ENCODE data around the gene ST6GAL1. TPM values are rescaled to one million over a fixed set of nuclear protein-coding genes. Genes with fewer than 3 reads are reported as not detected.
"Not testable (repeated sequence)": the region's sequence is repeated elsewhere in the genome, so short reads cannot be mapped to it uniquely, and the experiment has no call there.

ST6GAL1 gene
- total RNA-seq, 4 donors from 2014 or later = 18.0 to 32.2 (median 20.9) TPM

- no peak for ATAC-seq
- H3K36me3 ChIP-seq = no peaks in the 10 kb centered on the region
- no peaks in the 10 kb centered on the region for H3K27me3 ChIP-seq
- H3K4me3 ChIP-seq = no peak overlapping the region
- H3K4me1 ChIP-seq = no peaks in the 10 kb centered on the region
- TF ChIP-seq POLR2AphosphoS5 (IDR thresholded peaks at IDR 0.05) (no peak), EP300 (IDR thresholded peaks at IDR 0.05) (no peak), CTCF (IDR thresholded peaks at IDR 0.05) (no peak), POLR2A (IDR thresholded peaks at IDR 0.05) (no peak)
- WGBS, 2 donors (ENCODE audit: low coverage in 1 of 2) = 76 to 85% methylated on average over 2 of the region's 2 CpGs
- H3K9me3 ChIP-seq = no peaks in the 10 kb centered on the region
- no peak overlapping the region for H3K27ac ChIP-seq
These were observed 76.7 kb downstream of the ST6GAL1 start for GRCh38 chr3:187006864-187007630.

GRCh38 chr3:187010382-187010781 is 80.1 kb downstream of the ST6GAL1 start:
- ATAC-seq, H3K27ac ChIP-seq, H3K27me3 ChIP-seq, H3K4me3 ChIP-seq, H3K36me3 ChIP-seq, H3K9me3 ChIP-seq: not testable (repeated sequence)
- H3K4me1 ChIP-seq = peaks cover 0 to 14% (median 3%) of the 10 kb centered on the region in 3 donors
- 20 to 41% methylated on average over 1 to 3 of the region's 3 CpGs for WGBS, 2 donors (ENCODE audit: low coverage in 1 of 2)

DNA sequence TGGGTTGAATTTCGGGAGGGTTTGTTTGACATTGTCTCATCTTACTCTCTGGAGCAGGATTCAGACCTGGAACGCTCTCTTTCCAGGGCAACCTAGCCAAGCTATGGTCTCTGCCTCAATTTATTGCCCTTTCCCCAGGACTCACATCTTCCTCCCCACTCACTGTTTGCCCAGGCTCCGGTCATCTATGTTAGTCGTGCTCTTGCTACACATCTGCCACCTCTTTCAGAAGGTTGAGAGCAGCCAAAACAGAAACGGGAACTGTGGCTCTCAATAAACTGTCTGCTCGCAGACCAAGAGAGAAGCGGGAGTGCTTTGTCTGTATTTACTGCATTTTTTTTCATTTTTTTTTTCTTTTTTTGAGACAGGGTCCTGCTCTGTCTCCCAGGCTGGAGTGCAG is 81.6 kb downstream of the ST6GAL1 start:
- no peaks in the 10 kb centered on the region for H3K36me3 ChIP-seq
- H3K27me3 ChIP-seq = no peaks in the 10 kb centered on the region
- peak overlapping the region in 2 of 4 donors; percentile 38 to 44 for H3K27ac ChIP-seq
- H3K4me1 ChIP-seq = peaks cover 0 to 14% (median 3%) of the 10 kb centered on the region in 3 donors
- ATAC-seq = no peak
- H3K9me3 ChIP-seq = no peaks in the 10 kb centered on the region
- TF ChIP-seq CTCF (IDR thresholded peaks at IDR 0.05) = no peak
- no peak for TF ChIP-seq EP300 (IDR thresholded peaks at IDR 0.05)
- TF ChIP-seq POLR2A (IDR thresholded peaks at IDR 0.05) = no peak
- no peak for TF ChIP-seq POLR2AphosphoS5 (IDR thresholded peaks at IDR 0.05)
- H3K4me3 ChIP-seq = no peak overlapping the region
- 81 to 90% methylated on average over 4 to 7 of the region's 7 CpGs for WGBS, 2 donors (ENCODE audit: low coverage in 1 of 2)

DNA sequence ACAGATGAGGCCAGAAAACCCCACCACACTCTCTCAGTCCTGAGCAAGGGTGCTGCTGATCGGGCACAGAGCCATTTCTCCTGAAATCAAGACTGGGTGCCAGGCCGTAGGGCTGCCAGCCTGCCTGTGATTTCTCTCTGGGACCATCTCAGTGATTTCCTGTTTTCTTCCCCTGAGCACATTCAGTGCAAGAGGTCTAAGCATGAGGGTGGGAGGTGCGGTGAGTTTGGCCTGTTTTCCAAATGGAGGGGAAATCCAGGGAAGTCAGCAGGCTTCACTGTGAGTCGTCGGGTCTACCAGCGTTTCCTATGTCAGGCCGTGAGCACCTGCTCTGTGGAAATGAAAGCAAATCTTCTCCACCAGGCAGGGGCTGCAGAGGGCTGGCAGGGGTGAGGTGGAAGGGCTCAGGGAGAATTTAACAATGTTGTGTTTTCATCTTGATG is 82.3 kb downstream of the ST6GAL1 start:
- Histone ChIP-seq H3K4me1 (peaks cover 0 to 14% (median 3%) of the 10 kb centered on the region in 3 donors), H3K27ac (peak overlapping the region in 3 of 4 donors; percentile 13 to 44 (median 38)), H3K36me3 (no peaks in the 10 kb centered on the region), H3K4me3 (no peak overlapping the region), H3K27me3 (no peaks in the 10 kb centered on the region), H3K9me3 (no peaks in the 10 kb centered on the region)
- WGBS, 2 donors (ENCODE audit: low coverage in 1 of 2) = 49% methylated on average over 2 of the region's 7 CpGs; no CpG with 5 or more reads in 1 of the 2 donors
- TF ChIP-seq CTCF (IDR thresholded peaks at IDR 0.05) (no peak), POLR2AphosphoS5 (IDR thresholded peaks at IDR 0.05) (no peak)
- ATAC-seq = peak; percentile 54

DNA sequence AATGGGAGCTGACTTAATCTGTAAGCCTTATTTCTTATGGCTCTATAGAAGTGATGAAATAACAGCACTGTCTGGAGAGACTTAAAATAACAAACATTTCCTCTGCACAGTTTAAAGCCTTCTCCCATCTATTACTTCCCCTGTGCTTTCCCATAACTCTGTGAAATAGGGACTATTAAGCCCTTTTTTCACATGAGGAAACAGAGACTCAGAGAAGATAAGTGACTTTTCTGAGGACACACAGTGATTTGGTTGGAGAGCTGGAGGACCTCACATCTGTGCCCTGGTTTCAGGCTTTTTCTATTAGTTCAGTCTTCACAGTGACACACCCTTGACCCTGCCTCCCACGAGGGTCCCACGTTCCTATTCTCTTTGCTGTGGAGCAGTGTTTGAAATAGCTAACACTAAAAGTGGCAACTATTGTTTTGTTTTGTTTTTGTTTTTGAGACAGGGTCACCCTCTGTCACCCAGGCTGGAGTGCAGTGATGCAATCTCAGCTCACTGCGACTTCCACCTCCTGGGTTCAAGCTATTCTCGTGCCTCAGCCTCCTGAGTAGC is 82.9 kb downstream of the ST6GAL1 start:
- H3K4me1 ChIP-seq = peaks cover 0 to 14% (median 3%) of the 10 kb centered on the region in 3 donors
- ATAC-seq = no peak

More for the DNA sequence above, 82.9 kb downstream of the ST6GAL1 start:
- Histone ChIP-seq H3K36me3 (no peaks in the 10 kb centered on the region), H3K9me3 (no peaks in the 10 kb centered on the region), H3K27me3 (no peaks in the 10 kb centered on the region), H3K27ac (peak overlapping the region in 1 of 4 donors; percentile 44), H3K4me3 (no peak overlapping the region)
- 14 to 72% methylated on average over 2 to 3 of the region's 4 CpGs for WGBS, 2 donors (ENCODE audit: low coverage in 1 of 2)
- TF ChIP-seq POLR2AphosphoS5 (IDR thresholded peaks at IDR 0.05) (no peak), CTCF (IDR thresholded peaks at IDR 0.05) (no peak), POLR2A (IDR thresholded peaks at IDR 0.05) (no peak), EP300 (IDR thresholded peaks at IDR 0.05) (no peak)

Data from gastroesophageal sphincter (tissue), 4 donors.